Activated effector memory CD4-positive, alpha-beta T cell treated with Interleukin-2 at 50 U/mL for 16 hours (primary cell): ENCODE data around the gene PCK1.

Experiments
- DNase-seq: peaks from one replicate; pipeline ENCODE4 v3.0.0-alpha.2; 2020

The PCK1 gene

DNA sequence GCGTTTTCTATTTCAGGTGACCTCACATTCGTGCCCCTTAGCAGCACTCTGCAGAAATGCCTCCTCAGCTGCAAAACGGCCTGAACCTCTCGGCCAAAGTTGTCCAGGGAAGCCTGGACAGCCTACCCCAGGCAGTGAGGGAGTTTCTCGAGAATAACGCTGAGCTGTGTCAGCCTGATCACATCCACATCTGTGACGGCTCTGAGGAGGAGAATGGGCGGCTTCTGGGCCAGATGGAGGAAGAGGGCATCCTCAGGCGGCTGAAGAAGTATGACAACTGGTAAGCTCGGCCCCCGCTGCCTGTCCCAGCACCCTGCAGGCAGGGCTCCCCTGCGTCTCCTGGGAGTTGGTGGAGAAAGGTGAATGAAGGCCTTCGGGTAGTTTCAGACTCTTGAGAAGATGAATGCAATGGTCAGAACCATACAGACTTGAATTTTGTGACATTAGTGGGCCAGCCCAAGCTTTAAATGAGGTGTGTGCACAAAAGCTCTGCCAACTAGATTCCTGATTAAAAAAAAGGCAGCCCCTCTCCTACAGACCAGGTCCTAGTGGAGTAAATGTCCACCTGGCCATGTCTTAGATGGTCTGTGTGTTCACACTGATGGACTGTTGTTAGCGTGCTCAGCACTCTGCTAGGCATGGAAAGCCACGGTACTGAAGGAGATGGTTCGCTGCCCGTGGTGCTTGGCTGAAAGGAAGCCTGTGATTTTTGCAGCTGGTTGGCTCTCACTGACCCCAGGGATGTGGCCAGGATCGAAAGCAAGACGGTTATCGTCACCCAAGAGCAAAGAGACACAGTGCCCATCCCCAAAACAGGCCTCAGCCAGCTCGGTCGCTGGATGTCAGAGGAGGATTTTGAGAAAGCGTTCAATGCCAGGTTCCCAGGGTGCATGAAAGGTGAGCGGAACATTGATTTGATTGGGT is 708 bp downstream of the PCK1 start:
- no peak for DNase-seq

DNA sequence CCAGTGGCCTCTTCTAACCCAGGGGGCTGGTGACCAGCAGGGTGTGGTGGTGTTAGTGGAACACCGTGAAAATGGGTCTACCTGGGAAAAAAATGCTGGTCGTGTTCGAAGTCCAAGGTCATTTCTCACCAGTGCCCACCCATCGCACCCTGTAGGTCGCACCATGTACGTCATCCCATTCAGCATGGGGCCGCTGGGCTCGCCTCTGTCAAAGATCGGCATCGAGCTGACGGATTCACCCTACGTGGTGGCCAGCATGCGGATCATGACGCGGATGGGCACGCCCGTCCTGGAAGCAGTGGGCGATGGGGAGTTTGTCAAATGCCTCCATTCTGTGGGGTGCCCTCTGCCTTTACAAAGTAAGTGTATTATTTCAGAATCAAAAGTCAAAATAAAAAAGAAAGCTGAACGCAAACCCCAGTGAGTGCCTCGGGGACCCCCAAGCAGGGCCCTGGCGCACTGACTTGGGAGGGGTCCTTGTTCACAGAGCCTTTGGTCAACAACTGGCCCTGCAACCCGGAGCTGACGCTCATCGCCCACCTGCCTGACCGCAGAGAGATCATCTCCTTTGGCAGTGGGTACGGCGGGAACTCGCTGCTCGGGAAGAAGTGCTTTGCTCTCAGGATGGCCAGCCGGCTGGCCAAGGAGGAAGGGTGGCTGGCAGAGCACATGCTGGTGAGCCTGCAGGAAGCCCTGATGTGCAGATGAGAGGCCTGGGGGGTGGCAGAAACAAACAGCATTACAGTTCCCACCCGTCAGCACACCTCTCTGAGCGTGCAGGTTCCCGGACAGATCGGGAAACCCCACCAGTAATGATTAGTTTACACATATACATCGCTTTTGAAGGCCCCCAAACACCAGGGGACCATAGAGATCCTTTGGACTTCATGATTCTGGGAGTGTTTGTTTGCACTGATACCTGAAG is 1.9 kb downstream of the PCK1 start:
- no peak for DNase-seq

DNA sequence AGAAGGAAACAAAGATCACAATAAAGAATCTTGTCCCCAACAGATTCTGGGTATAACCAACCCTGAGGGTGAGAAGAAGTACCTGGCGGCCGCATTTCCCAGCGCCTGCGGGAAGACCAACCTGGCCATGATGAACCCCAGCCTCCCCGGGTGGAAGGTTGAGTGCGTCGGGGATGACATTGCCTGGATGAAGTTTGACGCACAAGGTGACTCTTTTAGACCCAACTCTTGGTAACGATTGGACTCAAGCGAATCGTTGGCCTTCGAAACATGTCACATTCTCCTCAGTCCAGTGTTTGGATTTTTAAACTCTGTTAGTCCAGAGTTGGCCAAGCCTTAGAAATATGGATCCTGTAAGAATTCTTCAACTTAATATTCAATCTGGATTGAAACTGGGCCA is 2.6 kb downstream of the PCK1 start:
- no peak for DNase-seq

DNA sequence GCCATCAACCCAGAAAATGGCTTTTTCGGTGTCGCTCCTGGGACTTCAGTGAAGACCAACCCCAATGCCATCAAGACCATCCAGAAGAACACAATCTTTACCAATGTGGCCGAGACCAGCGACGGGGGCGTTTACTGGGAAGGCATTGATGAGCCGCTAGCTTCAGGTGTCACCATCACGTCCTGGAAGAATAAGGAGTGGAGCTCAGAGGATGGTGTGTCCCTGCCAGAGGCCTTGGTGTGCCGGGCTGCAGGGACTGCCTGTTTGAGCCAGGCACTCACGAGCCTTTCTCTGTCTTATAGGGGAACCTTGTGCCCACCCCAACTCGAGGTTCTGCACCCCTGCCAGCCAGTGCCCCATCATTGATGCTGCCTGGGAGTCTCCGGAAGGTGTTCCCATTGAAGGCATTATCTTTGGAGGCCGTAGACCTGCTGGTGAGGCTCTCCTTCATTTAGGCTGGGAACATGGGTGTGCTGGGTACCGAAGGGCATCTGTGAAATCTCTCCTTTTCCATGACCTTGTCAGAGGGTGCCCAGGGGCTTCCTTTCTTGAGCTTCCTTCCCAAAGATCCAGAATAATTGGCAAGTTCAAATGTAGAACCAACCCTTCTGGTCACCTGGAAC is 3.4 kb downstream of the PCK1 start:
- no peak for DNase-seq

DNA sequence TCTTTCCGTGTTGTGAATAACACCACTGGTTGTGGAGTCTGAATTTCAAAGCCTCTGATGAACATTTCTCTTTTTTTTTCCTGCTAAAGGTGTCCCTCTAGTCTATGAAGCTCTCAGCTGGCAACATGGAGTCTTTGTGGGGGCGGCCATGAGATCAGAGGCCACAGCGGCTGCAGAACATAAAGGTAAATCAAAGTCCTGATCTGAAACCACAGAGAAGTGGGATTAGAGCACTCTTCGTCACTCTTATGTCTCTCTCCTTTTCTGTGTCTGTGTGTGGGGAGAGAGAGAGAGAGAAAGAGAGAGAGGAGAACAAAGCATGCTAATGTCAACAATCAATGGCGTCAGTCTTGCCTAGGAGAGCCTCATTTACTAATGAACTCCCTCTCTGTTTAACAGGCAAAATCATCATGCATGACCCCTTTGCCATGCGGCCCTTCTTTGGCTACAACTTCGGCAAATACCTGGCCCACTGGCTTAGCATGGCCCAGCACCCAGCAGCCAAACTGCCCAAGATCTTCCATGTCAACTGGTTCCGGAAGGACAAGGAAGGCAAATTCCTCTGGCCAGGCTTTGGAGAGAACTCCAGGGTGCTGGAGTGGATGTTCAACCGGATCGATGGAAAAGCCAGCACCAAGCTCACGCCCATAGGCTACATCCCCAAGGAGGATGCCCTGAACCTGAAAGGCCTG is 4.2 kb downstream of the PCK1 start:
- DNase-seq = no peak

DNA sequence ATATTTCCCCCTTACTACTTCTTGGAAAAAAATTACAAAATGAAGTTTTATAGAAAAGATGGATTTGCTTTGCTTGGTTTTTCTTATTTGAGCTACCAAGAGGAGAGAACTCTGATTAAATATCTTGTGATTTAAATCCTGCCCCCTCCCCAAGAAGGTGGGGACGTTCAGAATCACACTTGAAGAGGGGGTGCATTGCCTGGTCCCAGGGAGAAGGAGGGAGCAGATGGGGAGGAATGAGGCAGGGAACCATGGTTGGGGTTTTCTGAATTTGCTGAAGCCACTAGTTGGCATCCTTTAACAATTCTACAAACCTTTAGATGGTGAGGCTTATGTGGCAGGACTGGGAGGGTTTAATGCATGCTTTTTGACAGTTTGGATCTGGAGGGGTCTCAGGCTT is 5.5 kb downstream of the PCK1 start:
- DNase-seq = no peak

DNA sequence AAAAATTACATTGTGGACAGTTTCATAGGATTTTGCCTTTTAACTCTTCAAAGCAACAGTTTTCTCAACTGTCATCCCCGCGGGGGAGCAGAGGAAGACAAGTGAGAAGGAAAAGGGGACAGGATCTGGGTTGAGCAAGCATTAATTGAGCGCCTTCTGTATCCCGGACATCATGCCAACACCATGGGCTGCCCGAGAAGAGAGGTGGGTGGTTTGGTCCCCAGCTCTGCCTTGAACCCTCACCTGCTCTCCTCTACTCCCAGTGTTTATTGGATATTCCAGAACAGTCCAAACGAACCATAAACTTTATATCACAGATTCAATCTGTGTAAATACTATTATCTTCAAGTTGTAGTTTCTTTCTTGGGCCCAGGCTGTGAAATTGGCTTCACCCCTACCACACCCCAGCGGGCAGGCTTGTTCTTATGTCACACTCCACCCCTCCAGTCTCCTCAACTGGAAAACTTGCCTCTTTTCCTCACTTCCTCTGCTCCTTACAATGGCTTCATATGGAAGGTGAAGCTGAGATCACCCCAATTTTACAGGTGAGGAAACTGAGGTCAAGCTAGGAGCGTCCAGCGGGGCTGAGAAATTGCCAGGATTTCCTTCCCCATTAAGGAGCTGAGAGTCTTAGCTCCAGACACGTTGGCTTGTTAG is 6.0 kb downstream of the PCK1 start:
- DNase-seq = no peak

DNA sequence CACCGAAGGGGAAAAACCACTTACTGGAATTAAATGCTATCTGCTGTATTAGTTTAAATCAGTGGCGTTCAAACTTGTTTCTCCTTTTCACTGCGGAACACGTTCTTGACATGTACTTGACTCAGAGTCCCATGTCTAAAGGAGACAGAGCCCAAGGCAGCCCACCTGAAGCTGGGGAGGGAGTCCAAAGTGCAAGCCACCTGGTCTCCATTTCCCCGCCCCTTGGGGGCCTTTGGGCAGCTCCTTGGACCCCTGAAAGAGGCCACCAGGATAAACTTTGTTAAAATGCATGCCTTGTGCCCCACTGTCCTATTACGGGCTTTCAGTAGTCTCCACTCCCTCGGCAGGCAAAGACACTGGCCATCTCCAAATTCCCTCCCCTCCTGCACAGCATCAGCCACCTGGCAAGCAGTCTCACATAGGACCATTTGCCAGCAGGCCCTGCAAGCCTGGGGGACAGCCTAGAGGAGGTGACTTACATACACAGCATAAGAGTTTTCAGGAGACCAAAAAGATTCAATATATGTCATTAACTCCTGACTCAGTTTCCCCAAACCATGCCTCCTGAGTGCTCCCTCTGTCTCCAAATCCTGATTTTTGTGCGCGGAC is 6.7 kb downstream of the PCK1 start:
- DNase-seq = no peak

DNA sequence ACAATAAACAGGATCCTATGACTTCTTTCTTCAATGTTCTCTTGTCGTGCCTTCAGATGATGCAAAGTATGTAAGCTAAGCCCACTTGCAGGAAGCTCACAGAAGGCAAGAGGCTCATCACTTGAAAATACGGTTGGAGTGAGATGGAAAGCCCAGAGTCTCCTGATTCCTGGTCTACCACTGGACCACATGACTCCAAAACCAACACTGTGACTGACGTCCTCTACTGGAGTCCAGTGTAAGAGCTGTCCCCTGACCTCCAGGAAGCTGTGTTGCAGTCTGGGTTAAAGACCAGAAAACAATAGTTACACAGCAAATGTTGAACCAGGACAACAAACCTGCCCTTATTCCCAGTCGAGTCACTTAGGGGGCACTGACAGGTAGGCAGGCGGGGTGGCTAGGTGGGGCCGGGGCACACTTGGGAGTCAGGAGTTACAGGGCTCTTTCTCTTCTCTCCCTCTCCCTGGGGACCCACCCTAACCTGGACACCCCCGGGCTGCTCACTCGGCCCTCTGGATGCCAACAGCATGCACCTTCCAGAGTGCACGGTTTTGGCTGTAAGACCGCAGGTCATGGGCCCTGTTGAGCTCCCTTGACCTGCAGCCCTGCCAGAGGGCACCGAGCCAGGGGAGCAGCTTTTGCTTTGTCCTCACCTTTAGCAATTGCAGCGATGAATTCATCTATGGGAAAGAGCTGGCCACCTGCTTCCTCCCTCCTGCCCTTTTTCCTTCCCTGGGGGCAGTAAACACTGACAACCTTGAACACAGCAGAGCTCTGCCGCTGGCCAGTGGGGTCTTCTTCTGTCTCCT is 7.4 kb downstream of the PCK1 start:
- no peak for DNase-seq

DNA sequence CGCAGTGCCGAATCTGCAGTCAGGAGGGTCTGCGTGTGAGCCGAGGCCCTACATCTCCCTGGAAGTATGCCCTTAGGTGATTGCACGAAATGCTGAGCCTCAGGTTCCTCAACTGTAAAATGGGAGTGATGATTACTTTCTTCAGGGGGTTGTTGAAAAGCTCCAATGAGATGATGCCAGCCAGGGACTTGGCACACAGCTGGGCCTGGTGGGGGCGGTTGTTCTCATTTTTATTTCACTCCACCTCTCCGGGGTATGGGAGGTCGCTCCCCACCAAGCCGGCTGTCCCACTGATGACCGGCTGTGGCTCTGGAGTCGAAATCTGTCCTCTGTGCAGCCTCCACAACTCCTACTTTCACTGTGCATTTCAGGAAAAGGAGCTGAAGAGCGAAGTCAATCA is 8.1 kb downstream of the PCK1 start:
- DNase-seq = no peak

DNA sequence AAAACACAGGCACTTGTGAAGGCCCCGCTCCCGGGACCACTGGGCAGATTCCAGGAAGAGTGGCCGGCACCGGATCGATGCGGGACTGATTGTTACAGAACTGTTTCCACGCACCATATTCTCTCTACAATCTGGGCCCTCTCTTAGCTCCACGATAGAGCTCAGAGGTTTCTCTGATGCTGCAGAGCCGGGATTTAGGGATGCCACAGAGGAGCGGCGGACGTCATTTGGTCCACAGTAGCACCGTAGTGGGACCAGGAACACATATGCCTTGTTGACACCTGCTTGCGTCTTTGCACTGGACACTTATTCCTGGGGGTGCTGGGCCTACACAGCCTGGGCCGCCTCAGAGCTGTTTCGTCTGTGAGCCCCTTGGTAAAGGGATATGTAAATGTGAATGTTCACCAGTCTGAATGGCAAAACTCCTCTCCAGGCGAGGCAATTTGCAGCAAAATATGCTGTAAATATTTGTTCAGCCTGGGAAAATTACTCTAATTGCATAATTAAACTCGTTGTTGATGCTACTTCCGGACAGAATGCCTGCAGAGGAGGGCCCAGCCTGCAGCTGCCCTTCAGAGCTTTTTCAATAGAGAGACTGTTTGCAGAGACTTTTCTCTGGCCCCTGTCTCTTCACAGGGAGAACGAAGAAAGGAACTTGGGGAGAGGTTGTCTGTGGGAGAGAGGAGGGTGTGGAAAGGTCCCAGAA is 9.4 kb downstream of the PCK1 start:
- no peak for DNase-seq

DNA sequence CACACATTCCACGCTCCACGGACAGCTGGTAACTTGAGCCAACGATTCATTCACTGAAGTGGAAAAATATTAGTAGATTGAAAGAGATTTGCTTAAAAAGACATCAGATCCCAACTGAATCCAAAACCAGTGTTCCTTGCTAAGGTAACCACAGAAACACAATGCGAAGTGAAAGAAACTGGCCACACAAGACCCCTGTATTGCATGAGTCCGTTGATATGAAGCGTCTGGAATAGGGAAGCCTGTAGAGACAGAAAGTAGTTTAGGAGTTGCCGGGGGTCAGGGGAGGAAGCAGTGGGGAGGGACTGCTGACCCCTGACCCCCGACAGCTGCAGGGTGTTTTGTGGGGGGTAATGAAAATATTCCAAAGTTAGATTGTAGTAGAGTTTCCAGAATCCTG is 10.0 kb downstream of the PCK1 start:
- no peak for DNase-seq

DNA sequence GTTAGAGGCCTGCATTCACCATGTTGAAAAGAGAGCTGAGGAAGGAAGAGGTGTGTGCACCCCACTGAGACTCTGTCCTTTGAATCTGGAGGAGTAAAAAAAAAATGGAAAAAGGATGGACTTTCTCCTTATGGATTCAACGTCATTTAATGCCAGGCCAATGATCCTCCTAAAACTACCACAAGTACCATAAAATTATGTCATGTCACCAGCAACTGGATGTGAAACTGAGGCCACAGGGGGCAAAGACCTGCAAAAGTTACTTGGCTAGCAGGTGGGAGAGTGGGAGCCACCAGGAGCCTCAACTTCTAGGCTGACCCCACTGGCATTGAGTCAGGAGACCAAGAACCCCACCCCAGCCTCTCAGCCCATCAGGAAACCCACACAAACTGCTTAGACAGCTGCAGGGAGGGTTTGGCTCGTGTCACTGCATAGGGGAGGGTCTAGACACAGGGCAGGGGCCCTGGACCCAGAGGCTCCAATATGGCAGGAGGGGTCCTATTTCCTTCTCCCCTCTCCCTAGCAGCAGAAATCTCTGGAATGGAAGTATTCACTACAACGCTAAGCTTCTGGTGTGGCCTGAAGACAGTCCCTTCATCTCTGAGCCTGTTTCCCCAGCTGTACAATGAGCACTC is 11.0 kb downstream of the PCK1 start:
- DNase-seq = no peak

DNA sequence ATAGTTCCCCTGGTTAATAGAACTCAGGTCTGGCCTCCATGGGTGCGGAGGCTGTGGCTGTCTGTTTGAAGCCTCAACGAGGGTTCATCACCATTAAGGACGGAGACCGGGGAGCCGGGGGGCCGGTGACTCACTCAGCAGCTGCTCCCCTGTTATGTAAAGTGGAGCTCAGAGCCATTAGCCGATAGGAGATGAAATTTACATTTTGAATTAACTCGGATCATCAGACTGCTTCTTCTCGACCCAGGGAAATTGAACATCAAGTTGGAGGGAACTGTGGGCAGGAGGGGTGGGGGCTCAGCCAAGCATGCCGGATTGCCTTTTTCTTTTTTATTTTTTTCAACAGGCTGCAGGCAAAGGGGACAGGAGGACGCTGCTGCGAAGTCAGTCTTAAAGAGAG is 12.3 kb downstream of the PCK1 start:
- DNase-seq = no peak

DNA sequence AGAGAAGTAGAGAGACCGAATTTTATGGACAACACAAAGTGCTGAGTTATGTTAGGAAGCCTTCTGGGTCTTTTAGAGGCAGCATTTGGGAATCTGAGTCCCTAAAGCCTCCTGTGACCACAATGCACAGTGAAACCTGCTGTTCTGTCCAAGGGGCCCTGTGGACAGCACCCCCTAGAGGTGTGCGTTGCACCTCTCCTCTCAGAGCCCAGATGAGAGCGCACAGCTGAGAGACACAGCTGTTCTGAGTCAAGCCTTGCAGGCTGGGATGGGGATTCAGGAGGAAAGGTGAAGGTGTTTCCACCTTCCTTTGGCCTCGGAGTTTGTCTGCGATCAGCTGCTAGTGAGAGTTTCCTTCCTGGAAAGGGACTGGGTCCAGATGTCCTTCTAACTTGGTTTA is 13.0 kb downstream of the PCK1 start:
- no peak for DNase-seq

DNA sequence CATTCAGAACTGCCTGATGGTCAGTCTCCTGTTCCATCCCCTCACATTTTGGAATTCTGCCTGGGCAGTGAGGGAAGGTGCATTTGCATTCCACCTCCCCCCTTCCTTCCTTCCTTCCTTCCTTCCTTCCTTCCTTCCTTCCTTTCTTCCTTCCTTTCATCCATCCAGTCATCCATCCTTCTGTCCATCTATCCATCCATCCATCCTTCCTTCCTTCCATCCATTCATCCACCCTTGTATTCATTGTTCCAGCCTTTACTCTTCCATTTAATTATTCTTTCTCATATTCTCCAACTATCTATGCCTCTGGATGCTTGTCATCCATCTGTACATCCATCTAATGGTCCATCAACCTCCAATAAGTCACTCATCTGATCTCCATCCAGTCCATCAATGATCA is 14.0 kb downstream of the PCK1 start:
- DNase-seq = no peak

DNA sequence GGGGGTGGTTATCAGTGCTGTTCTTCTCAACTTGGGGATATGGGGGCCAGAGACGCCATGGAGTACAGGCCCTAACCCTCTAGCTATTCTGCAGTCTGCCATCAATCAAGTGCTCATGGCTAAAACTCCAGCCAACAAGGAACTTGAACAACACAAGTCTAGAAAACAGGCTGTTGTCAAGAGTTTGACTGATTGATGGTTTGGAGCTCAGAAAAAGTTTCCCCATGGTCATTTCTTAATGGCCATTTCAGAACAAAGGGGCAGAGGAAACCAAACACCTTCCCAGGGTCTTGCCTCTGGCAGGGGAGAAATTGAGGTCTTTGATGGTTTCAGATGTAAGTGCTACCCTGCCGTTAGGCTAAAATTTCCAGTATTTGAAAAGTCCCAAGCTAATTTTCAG is 15.1 kb downstream of the PCK1 start:
- no peak for DNase-seq

DNA sequence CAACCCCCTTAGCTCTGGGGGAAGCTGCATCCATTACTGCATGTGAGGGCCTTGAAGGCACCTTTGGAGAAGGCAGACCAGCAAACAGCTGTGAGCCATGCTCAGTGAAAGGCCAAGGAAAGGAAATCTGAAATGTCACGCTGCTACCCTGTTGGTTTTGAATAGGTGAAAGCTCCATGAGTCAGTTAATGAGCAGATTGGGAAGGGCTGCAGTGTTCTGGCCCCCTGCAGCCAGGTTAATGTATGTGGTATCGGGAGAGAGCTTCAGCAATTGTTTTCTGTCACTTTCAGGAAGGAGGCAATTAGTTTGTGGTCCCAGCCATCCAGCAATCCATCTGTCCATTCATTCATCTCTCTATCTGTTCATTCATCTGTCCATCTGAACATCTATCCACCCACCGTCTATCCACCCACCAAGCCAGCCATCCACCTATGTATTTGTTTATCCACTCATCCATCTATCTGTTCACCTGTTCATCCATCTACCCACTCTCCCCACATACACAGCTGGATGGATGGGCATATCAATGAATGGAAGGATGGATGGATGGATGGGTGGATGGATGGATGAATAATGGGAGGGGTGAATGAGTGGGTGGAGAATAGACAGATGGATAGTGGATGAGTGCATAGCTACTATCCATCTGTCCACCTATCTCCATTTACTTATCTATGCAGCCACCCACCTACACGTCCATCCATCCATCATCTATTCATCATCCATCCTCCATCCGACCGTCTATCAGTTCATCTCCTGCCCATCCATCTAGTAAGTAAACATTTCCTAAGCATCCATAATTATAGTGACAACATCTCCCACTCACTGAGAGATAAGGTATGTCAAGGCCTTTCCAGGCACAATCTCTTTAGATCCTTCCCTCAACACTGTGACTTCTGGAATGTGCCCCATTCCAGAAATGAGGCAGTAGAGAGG is 16.0 kb downstream of the PCK1 start:
- DNase-seq = no peak
